Umbilical cord (tissue), 1 donor: Measurements from ENCODE around the gene THAP4. TPM values are rescaled to one million over a fixed set of nuclear protein-coding genes. Genes with fewer than 3 reads are reported as not detected.

Experiments used
- total RNA-seq: library from RNA; depleted of rRNA; stranded (reverse); fragments of >200 nt; gene quantifications from one replicate; pipeline ENCODE4 v1.2.3, GENCODE V29; 2014; ENCODE audit warnings: low replicate concordance; ENCODE audit not compliant: insufficient read depth

Gene THAP4
- total RNA-seq, 1 donor from 2014 or later, result 21.4 TPM

Other genes with a start within 250 kb of the THAP4 start
- gene STK25, start 128.6 kb downstream of the THAP4 start, total RNA-seq, result 119 TPM
- gene BOK, start 78.4 kb downstream of the THAP4 start, total RNA-seq, result 37.8 TPM
- 44.8 TPM for gene ATG4B, start 535 bp upstream of the THAP4 start, total RNA-seq
- gene DTYMK, start 49.7 kb upstream of the THAP4 start, total RNA-seq, result 21.2 TPM
- gene ING5, start 64.9 kb upstream of the THAP4 start, total RNA-seq, result 22.4 TPM
- gene D2HGDH, start 97.5 kb upstream of the THAP4 start, total RNA-seq, result 8.4 TPM
- 2.2 TPM for gene GAL3ST2, start 139.7 kb upstream of the THAP4 start, total RNA-seq
- 0.72 TPM for gene NEU4, start 172.0 kb upstream of the THAP4 start, total RNA-seq
- gene PDCD1, start 221.7 kb upstream of the THAP4 start, total RNA-seq, result not detected
- 0.24 TPM for gene RTP5, start 232.6 kb upstream of the THAP4 start, total RNA-seq